Cerebellar nuclear complex (tissue), 1 donor: ENCODE measurements around the gene RNF149.
"Not testable (repeated sequence)": the region's sequence is repeated elsewhere in the genome, so short reads cannot be mapped to it uniquely, and the experiment has no call there.

Experiments used
- DNase-seq, 2 experiments: peaks; one replicate each; lab custom pipeline; 2025; lab: John Stamatoyannopoulos, UW

The RNF149 gene, protein sequence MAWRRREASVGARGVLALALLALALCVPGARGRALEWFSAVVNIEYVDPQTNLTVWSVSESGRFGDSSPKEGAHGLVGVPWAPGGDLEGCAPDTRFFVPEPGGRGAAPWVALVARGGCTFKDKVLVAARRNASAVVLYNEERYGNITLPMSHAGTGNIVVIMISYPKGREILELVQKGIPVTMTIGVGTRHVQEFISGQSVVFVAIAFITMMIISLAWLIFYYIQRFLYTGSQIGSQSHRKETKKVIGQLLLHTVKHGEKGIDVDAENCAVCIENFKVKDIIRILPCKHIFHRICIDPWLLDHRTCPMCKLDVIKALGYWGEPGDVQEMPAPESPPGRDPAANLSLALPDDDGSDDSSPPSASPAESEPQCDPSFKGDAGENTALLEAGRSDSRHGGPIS

GRCh38 chr2:101308432-101309210, at the start of gene RNF149:
TSS of gene RNF149 (minus strand) at chr2:101308701. CDS start at chr2:101308588, 113 bp downstream.
- DNase-seq = peak in 1 of 2 experiments; percentile 46

- DNase-seq = no peak
Observed at GRCh38 chr2:101357376-101357775, 48.9 kb upstream of the RNF149 start.

DNA sequence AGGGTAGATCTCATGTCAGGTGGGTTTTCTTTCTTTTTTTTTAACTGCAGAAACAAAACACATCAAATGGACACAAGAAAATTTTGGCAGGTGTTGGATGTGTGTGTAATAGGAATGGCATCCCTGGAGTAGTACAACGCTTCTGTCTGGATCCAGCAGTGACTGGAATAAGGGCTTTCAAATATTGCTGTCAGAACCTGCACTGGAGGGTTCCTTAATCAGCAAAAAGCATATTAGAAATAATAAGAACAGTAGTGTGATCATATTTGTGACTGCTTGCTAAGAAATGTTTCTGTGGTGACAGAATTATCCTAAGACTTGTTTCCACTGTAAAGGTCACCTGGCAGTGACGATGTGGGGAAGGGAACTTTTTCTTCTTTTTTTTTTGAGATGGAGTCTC, 48.0 kb upstream of the RNF149 start:
- DNase-seq = no peak

GRCh38 chr2:101356055-101356454, 47.6 kb upstream of the RNF149 start:
- no peak for DNase-seq

DNA sequence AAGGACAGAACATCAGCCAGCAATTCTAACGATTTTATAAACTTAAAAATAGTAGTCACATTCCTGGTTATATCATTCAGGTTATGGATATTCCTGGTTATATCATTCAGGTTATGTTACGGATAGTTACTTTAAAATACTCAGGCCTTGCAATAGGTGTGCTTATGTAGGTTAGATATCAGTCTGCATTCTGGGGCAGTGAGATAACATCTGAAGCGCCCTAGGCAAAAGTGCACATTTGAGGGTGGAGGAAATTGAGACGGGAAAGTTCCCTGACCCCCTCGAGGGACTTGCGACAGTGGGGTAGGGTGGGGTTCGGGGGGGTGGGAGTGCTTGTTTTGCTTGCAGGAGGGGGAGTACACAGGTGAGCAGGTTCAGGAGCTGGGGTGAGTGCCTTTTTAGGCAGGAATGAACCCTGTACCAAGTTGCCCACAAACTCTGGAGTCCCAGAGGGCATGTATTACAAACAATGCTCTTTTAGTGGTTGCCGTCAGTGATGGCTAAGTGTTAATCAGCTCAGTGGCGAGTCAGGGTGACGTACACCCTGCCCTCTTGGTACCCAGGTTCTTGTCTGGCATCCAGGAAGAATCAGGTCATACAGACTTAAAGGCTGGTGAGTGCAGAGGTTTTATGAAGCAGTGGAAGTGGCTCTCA, 47.0 kb upstream of the RNF149 start:
- DNase-seq = no peak

- DNase-seq = no peak
Observed at GRCh38 chr2:101354420-101355311, 46.2 kb upstream of the RNF149 start.

GRCh38 chr2:101352631-101353030, 44.1 kb upstream of the RNF149 start:
- DNase-seq = not testable (repeated sequence)

DNA sequence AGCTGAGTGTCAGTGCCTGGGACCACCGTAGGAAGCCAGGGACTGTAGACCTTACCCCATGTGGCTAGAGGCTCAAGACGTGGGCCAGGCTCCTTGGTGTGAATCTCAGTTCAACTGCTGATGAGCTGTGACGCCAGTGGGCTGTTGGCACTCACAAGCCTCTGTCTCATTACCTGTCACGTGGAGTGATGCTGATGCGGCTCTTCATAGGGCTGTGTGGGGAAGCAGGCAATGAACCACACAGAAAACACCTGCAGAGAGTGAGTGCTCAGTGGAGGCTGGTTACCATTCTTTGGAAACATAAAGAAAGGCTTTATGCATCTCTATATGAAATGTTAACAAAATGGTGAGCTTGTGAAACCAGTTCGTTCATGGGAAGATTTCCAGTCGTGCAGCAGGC, 42.7 kb upstream of the RNF149 start:
- DNase-seq = no peak

- DNase-seq = no peak
Observed at GRCh38 chr2:101349893-101350662, 41.6 kb upstream of the RNF149 start.

GRCh38 chr2:101348883-101349282, 40.4 kb upstream of the RNF149 start:
- DNase-seq = no peak

DNA sequence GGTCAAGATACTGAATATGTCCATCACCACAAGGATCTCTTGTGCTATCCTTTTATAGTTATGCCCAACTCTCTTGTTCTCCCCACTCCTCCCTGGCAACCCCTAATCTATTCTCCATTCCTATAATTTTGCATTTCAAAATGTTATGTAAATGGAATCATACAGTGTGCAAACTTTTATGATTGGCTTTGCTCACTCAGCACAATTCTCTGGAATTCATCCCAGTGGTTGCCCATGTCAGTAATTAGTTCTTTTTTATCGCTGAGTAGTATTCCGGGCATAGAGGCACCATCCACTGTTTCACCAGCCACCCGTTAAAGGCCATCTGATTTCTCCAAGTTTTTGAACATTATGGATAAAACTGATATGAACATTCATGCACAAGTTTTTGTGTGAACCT, 38.4 kb upstream of the RNF149 start:
- no peak for DNase-seq

DNA sequence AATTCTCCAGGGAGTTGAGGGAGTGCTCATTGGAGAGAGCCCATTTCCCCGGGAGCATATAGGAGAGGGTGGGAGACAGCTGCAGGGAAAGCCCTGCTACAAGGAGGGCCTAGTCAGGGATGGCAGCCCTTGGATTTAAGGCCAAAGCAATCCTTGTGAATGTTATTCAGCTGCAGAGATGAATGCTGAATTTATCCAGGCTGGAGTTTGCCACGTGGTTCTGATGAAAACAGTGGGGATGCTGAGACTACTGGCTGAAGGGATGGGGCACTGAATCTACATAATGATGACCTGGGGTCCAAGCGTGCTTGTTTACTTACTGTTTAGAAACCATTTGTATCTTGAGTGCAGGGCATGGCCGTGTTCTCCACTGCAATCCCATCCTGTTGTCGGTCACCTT, 35.6 kb upstream of the RNF149 start:
- DNase-seq = no peak

- DNase-seq = no peak
Observed at GRCh38 chr2:101342625-101343008, 34.1 kb upstream of the RNF149 start.

- no peak for DNase-seq
Observed at GRCh38 chr2:101341901-101342624, 33.6 kb upstream of the RNF149 start.

DNA sequence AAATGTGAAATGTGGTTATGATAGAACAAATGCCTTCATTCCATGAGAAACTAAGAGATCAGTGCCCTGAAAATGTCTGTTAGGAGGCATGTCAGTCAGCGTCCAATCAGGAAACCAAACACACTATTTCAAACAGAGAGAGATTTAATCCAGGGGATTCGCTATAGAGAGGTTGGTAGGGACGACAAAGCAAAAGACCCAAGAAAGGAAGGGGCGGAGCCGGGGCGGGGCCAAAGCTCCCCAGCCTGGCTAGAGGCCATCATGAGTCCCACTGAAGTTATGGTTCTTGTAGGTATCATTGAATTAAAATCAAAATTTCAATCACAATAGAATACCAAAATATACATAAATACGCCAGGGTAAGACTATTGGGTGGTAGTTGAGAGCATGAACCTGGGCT, 32.9 kb upstream of the RNF149 start:
- no peak for DNase-seq

GRCh38 chr2:101340141-101340551, 31.6 kb upstream of the RNF149 start:
- no peak for DNase-seq

GRCh38 chr2:101339266-101339880, 30.9 kb upstream of the RNF149 start:
- DNase-seq = no peak

DNA sequence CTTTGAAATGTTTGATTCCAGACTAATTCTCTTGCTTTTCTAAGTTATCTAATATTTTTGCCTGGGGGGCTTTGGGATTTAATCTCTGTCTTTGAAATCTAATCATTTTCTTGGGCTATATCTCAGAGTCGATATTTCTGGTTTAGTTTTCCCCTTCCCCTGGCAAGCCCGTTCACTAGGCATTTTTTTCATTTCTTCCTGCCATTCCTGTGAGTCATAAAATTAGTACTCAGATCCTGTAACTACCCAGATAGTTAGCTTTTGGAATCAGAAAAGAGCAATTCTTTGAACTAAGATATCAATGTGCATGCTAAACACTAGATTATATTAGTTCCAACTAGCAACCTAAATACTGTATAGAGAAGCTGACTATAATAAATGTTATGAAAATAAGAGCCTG, 29.4 kb upstream of the RNF149 start:
- DNase-seq = no peak

DNA sequence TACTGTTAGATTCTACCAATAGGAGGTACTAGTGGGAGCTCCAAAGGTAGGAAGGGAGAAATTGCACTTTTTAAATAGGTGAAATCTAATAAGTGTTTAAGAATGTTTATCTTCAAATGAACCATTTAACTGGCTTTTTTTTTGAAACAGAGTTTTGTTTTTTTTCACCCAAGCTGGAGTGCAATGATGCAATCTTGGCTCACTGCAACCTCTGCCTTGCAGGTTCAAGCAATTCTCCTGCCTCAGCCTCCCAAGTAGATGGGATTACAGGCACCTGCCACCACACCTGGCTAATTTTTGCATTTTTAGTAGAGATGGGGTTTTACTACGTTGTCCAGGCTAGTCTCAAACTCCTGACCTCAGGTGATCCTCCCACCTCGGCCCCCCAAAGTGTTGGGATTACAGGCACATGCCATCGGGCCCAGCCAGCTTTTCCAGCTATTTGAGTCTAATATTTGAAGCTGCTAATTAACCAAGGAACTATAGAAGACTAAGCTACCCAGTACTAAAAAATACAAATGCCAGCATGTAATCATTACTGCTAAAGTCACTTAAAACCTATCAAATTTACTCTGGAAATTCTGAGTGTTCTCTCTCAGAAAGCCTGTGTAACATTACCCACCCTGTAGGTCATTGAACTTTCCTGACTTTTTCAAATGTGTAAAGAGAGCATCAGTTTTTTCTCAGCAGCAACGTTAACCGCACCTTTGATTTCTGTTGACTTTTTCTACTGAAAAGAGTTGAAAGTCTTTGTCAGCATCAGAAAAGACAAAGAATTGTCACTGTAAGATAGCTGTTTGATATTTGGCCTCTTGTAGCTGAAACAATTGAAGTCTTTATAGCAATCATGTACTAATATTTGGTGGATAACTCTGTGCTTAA, 24.6 kb upstream of the RNF149 start:
- DNase-seq = no peak
